Cardiac fibroblast (primary cell): ENCODE results near the gene B3GALT6.

Experiments used
- DNase-seq, 2 donors: peaks; one replicate each; pipeline versions ENCODE4 v3.0.0 to v3.0.0-alpha.2; 2010; ENCODE audit warnings: low read depth in 2 of 2
- H3K4me3 ChIP-seq, 2 donors: replicated peaks in 1 of 2; 1 replicate in 1 of 2; 2 replicates in 1 of 2; pipeline ENCODE4 v1.5.1; 2011; ENCODE audit warnings: low read depth in 2 of 2, low read length in 2 of 2, mild to moderate bottlenecking in 2 of 2, moderate library complexity in 1 of 2
- CTCF ChIP-seq: IDR thresholded peaks from one replicate; pipeline ENCODE4 v1.5.1; 2011; ENCODE audit warnings: low read depth, mild to moderate bottlenecking, low read length, inconsistent platforms

The B3GALT6 gene

GRCh38 chr1:1234180-1234808 lies 2.3 kb downstream of the B3GALT6 start:
- no peak for DNase-seq
- TF ChIP-seq CTCF = no peak
- no peak overlapping the region for H3K4me3 ChIP-seq

- TF ChIP-seq CTCF = no peak
- DNase-seq = no peak
- no peak overlapping the region for H3K4me3 ChIP-seq
Observed at GRCh38 chr1:1235016-1235744, 3.1 kb downstream of the B3GALT6 start.

- no peak for TF ChIP-seq CTCF
- H3K4me3 ChIP-seq = no peak overlapping the region
- DNase-seq = no peak
Observed at GRCh38 chr1:1236176-1236763, 4.2 kb downstream of the B3GALT6 start.

GRCh38 chr1:1236945-1237873 lies 5.2 kb downstream of the B3GALT6 start:
- no peak for DNase-seq
- no peak overlapping the region for H3K4me3 ChIP-seq
- no peak for TF ChIP-seq CTCF

GRCh38 chr1:1237874-1238701 lies 6.1 kb downstream of the B3GALT6 start:
- no peak for TF ChIP-seq CTCF
- no peak for DNase-seq
- H3K4me3 ChIP-seq = no peak overlapping the region

- TF ChIP-seq CTCF = no peak
Observed at GRCh38 chr1:1238702-1239178, 6.7 kb downstream of the B3GALT6 start.

More at GRCh38 chr1:1238702-1239178, 6.7 kb downstream of the B3GALT6 start:
- H3K4me3 ChIP-seq = no peak overlapping the region
- no peak for DNase-seq
